Muscle of leg (tissue), 11 donors: ENCODE measurements around the gene RASIP1. TPM values are rescaled to one million over a fixed set of nuclear protein-coding genes. Genes with fewer than 3 reads are reported as not detected.
"Not testable (repeated sequence)": the region's sequence is repeated elsewhere in the genome, so short reads cannot be mapped to it uniquely, and the experiment has no call there.

ENCODE experiments used
- DNase-seq: peaks from one replicate; pipeline ENCODE4 v3.0.0; 2013
- H3K27ac ChIP-seq: one replicate; pipeline ENCODE4 v1.5.1; 2013; ENCODE audit warnings: mild to moderate bottlenecking, low read length, control low read depth
- H3K27me3 ChIP-seq: one replicate; pipeline ENCODE4 v1.6.1; 2013; ENCODE audit warnings: low read length; ENCODE audit not compliant: control insufficient read depth, insufficient read depth
- H3K36me3 ChIP-seq: one replicate; pipeline ENCODE4 v1.6.1; 2013; ENCODE audit warnings: low read length; ENCODE audit not compliant: control insufficient read depth, insufficient read depth
- H3K4me1 ChIP-seq: one replicate; pipeline ENCODE4 v1.6.1; 2013; ENCODE audit warnings: low read length; ENCODE audit not compliant: control insufficient read depth, insufficient read depth
- H3K4me3 ChIP-seq: one replicate; pipeline ENCODE4 v1.5.1; 2013; ENCODE audit warnings: low read length, control low read depth
- H3K9me3 ChIP-seq: replicated peaks from 2 replicates; pipeline ENCODE4 v1.6.1; 2013; ENCODE audit warnings: low read depth, low read length; ENCODE audit not compliant: control insufficient read depth
- WGBS: methylation state at CpG from one replicate; pipeline ENCODE4 v1.1.5; 2013; ENCODE audit warnings: missing lambda C conversion rate; ENCODE audit not compliant: insufficient coverage; 5-methylcytosine and 5-hydroxymethylcytosine counted together
- polyA plus RNA-seq, 8 donors: library from polyadenylated mRNA; unstranded; fragments of 120-200 nt; gene quantifications; one replicate each; pipeline versions ENCODE4 v1.2.1 to v1.2.3, GENCODE V29; 2013; ENCODE audit warnings: inconsistent platforms in 1 of 8, low replicate concordance in 1 of 8; ENCODE audit not compliant: insufficient read length in 8 of 8, insufficient read depth in 1 of 8
- total RNA-seq: library from RNA; stranded (reverse); fragments of 120-200 nt; gene quantifications from one replicate; pipeline ENCODE4 v1.2.4, GENCODE V29; 2013

The RASIP1 gene
- total and polyA plus RNA-seq, 9 donors: 14.1 to 27.7 (median 24.5) TPM

GRCh38 chr19:48685583-48685982, 54.8 kb downstream of the RASIP1 start:
- H3K4me1 ChIP-seq: peaks cover 6% of the 10 kb centered on the region
- 84% methylated on average over 2 of the region's 9 CpGs for WGBS
- DNase-seq: no peak
- H3K36me3 ChIP-seq: no peaks in the 10 kb centered on the region
- H3K27ac ChIP-seq: no peak overlapping the region
- H3K9me3 ChIP-seq: no peaks in the 10 kb centered on the region
- H3K27me3 ChIP-seq: no peaks in the 10 kb centered on the region
- no peak overlapping the region for H3K4me3 ChIP-seq

GRCh38 chr19:48683349-48683748, 57.1 kb downstream of the RASIP1 start:
- no peak overlapping the region for H3K27ac ChIP-seq
- H3K36me3 ChIP-seq: no peaks in the 10 kb centered on the region
- 38% methylated on average over 10 of the region's 11 CpGs for WGBS
- H3K9me3 ChIP-seq: no peaks in the 10 kb centered on the region
- no peaks in the 10 kb centered on the region for H3K27me3 ChIP-seq
- peak; percentile 87 for DNase-seq
- peaks cover 6% of the 10 kb centered on the region for H3K4me1 ChIP-seq
- H3K4me3 ChIP-seq: peak overlapping the region; percentile 12

- H3K4me1 ChIP-seq: peaks cover 6% of the 10 kb centered on the region
- 67% methylated on average over 5 of the region's 7 CpGs for WGBS
- peak; percentile 27 for DNase-seq
These were observed 59.3 kb downstream of the RASIP1 start for GRCh38 chr19:48681127-48681470.

GRCh38 chr19:48680436-48681126, 59.8 kb downstream of the RASIP1 start:
- no peaks in the 10 kb centered on the region for H3K36me3 ChIP-seq
- no peak overlapping the region for H3K4me3 ChIP-seq
- DNase-seq: no peak
- no peaks in the 10 kb centered on the region for H3K27me3 ChIP-seq
- H3K27ac ChIP-seq: no peak overlapping the region
- WGBS: 89% methylated on average over 42 of the region's 45 CpGs
- H3K4me1 ChIP-seq: peaks cover 11% of the 10 kb centered on the region
- no peaks in the 10 kb centered on the region for H3K9me3 ChIP-seq

More at GRCh38 chr19:48681127-48681470, 59.3 kb downstream of the RASIP1 start:
- Histone ChIP-seq H3K9me3 (no peaks in the 10 kb centered on the region), H3K4me3 (no peak overlapping the region), H3K36me3 (no peaks in the 10 kb centered on the region), H3K27me3 (no peaks in the 10 kb centered on the region), H3K27ac (no peak overlapping the region)

GRCh38 chr19:48680006-48680405, 60.4 kb downstream of the RASIP1 start:
- not testable (repeated sequence) for H3K4me3 ChIP-seq, H3K36me3 ChIP-seq, H3K27ac ChIP-seq, DNase-seq, H3K9me3 ChIP-seq, H3K27me3 ChIP-seq
- peaks cover 17% of the 10 kb centered on the region for H3K4me1 ChIP-seq
- WGBS: 76% methylated on average over 5 of the region's 19 CpGs

- Histone ChIP-seq H3K4me1 (peaks cover 19% of the 10 kb centered on the region), H3K27me3 (peaks cover 2% of the 10 kb centered on the region), H3K36me3 (no peaks in the 10 kb centered on the region), H3K4me3 (no peak overlapping the region), H3K27ac (no peak overlapping the region), H3K9me3 (no peaks in the 10 kb centered on the region)
- WGBS: no CpG with 5 or more reads among the region's 4 CpGs
- no peak for DNase-seq
These were observed 62.2 kb downstream of the RASIP1 start for GRCh38 chr19:48678201-48678600.

- no peak overlapping the region for H3K27ac ChIP-seq
- no peaks in the 10 kb centered on the region for H3K9me3 ChIP-seq
- DNase-seq: no peak
- 86% methylated on average over 12 of the region's 13 CpGs for WGBS
- no peaks in the 10 kb centered on the region for H3K36me3 ChIP-seq
- peaks cover 29% of the 10 kb centered on the region for H3K4me1 ChIP-seq
- H3K27me3 ChIP-seq: peaks cover 2% of the 10 kb centered on the region
- H3K4me3 ChIP-seq: no peak overlapping the region
These were observed 63.5 kb downstream of the RASIP1 start for GRCh38 chr19:48676887-48677286.

GRCh38 chr19:48676487-48676886, 63.9 kb downstream of the RASIP1 start:
- no peak overlapping the region for H3K27ac ChIP-seq
- H3K27me3 ChIP-seq: peaks cover 2% of the 10 kb centered on the region
- no peak for DNase-seq
- H3K4me1 ChIP-seq: peaks cover 31% of the 10 kb centered on the region
- H3K9me3 ChIP-seq: no peaks in the 10 kb centered on the region
- 84% methylated on average over 12 of the region's 17 CpGs for WGBS
- H3K4me3 ChIP-seq: no peak overlapping the region
- no peaks in the 10 kb centered on the region for H3K36me3 ChIP-seq

GRCh38 chr19:48674921-48675824, 65.2 kb downstream of the RASIP1 start:
- Histone ChIP-seq H3K4me3 (no peak overlapping the region), H3K4me1 (peaks cover 38% of the 10 kb centered on the region), H3K27ac (no peak overlapping the region), H3K27me3 (peaks cover 2% of the 10 kb centered on the region), H3K9me3 (no peaks in the 10 kb centered on the region), H3K36me3 (no peaks in the 10 kb centered on the region)
- 27% methylated on average over 24 of the region's 28 CpGs for WGBS
- peak; percentile 91 for DNase-seq

- no peaks in the 10 kb centered on the region for H3K9me3 ChIP-seq
- H3K27me3 ChIP-seq: peaks cover 2% of the 10 kb centered on the region
- H3K36me3 ChIP-seq: no peaks in the 10 kb centered on the region
- 81% methylated on average over 9 of the region's 19 CpGs for WGBS
- DNase-seq: no peak
- no peak overlapping the region for H3K27ac ChIP-seq
- H3K4me1 ChIP-seq: peaks cover 41% of the 10 kb centered on the region
- H3K4me3 ChIP-seq: no peak overlapping the region
These were observed 66.1 kb downstream of the RASIP1 start for GRCh38 chr19:48674216-48674809.
